HG03342 (cell line): ENCODE data around the gene DLG4.
A peak's percentile ranks its signal among the peaks of the same experiment; 100 is the strongest.

Experiments used
- ATAC-seq: cut with Tn5 transposase; IDR thresholded peaks from one replicate; pipeline ENCODE4 v1.9.1; 2021; ENCODE audit warnings: mild to moderate bottlenecking, moderate library complexity; ENCODE audit not compliant: unreplicated experiment

Gene DLG4

GRCh38 chr17:7219812-7220592 is at the start of gene DLG4, which contains the start of gene ACADVL:
DLG4 (minus strand) TSS chr17:7219836.
ACADVL (plus strand) TSS chr17:7219938; CDS start chr17:7219985, 47 bp downstream.
- peak; percentile 52 for ATAC-seq

DNA sequence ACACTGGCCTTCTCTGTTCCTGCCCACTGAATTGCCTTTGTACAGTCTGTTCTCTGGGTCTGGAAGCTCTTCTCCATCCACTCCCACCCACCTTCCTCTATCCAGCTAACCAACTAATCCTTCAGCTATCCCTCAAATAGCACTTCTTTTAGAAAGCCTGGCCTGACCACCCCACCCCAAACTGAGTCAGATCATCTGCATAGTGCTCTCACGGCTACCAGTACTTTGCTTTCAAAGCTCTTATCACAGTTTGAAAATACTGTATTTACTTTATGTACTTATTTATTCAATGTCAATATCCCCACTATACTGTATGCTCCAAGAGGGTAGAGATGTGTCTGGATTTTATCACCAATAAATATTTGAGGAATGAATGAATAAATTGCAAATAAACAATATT is 47.1 kb upstream of the DLG4 start:
- no peak for ATAC-seq

- no peak for ATAC-seq
Observed at GRCh38 chr17:7263801-7264078, 44.1 kb upstream of the DLG4 start.

- no peak for ATAC-seq
Observed at GRCh38 chr17:7262935-7263800, 43.5 kb upstream of the DLG4 start.

DNA sequence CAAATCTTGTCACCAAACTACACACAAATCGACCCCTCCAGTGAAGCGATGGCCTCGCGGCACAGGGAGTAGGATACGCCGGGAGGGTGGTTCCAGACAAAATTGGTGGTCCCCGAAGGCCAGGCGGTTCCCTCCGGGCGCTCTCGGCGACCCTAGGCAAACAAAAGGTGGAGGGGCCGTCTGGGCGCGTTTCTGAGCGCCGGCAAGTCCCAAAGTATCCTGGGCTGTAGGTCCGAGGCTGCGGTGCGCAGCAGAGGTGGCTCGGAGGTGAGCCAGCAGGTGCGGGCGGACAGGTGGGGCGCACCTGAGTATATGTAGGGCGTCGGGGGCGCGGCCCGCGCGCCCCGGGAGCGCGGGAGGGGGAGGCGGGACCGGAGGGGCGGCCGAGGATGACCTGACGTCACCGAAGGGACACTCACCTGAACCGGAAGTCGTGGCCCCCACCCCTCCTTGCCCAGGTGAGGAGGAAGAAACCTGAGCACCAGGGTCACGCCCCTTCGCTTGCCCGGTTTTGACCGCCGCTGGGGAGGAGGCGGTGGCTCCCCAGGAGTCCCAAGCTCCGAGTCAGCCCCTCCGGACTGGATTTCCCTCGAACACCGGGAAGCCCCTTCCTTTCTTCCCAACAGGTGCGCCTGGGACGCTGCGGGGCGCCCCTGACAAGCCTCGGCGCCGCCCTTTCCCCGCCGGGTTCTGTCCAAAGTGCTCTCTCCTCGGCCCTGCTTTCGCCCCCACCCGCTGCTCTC is 42.7 kb upstream of the DLG4 start, which contains the start of gene CLDN7:
Gene CLDN7 (minus strand): TSS at position 287 of the 743 bp plus-strand sequence. CDS start 435 bp downstream, outside the sequence.
- no peak for ATAC-seq

DNA sequence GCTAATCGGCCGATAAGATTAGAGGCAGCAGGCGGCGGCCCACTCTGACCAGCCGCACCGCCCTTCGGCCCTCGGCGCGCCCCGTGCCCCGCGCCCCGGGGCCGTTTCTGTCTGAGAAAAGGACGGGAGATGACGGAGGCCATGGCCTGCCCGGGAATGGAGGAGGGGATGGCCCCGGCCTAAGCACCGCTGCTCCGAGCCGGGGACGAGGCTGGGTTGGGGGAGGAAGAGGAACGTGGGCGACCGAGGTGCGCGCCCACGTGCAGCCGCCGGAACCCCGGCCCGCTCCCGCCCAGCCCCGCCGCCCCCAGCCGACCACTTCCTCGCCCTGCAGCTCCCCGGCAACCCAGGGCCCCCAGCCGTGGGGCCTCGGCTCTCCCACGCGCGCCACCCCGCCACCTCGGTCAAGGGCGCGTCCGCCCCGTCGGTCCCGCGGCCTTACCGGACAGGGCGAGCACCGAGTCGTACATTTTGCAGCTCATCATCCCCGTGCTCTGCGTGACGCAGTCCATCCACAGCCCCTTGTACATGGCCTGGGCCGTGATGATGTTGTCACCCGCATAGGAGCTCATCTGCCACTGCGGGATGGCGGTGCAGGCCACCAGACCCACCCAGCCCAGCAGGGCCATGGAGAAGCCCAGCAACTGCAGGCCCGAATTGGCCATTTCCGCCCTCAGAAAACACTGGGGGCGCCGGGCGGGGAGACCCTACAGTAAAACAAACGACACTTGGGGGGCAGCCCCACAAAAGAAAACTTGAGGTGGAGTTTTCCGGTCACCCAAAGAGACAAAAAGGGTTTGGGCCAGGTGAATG is 41.9 kb upstream of the DLG4 start:
- ATAC-seq: no peak

DNA sequence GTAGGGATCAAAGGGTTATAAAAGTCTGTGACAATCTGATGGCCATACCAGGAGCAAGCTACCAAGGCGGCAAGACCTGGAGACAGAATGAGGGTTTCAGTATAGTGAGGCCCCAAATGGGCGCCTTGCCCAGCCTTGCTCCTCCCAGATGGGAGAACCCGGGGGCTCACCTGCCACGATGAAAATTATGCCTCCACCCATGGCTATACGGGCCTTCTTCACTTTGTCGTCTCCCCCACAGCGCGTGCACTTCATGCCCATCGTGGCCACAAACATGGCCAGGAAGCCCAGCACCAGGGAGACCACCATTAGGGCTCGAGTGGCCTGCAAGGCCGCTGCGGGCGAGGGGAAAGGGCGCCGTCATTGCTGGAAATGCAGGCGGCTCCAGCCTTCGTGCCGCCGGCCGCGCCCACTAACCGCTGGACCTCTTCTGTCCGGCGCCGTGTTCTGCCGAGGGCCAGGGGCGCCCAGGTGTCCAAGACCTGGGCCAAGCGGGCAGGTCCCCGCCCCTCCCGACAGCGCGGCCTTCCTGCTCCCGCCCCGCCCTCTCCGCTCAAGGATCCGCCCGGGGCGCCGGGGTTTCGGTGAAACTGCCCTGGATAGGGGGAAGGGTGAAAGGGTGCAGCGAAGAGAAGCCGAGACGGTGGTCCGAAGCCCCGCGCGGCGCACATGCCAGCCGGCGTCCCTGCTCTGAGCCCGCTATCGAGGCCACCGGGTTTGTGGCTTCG is 41.2 kb upstream of the DLG4 start:
- ATAC-seq: no peak

DNA sequence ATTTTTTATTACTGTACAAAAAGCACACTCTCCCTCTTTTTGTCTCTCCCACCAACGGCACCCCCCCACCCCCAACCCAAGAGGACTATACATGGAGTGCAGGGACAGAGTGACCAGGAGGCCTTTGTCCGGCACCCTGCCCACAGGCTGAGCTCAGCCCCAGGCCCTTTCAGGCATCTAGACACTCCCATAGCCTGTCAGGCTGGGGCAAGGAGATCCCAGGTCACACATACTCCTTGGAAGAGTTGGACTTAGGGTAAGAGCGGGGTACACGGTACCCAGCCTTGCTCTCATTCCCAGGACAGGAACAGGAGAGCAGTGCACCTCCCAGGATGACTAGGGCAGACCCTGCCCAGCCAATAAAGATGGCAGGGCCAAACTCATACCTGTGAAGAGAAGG is 40.5 kb upstream of the DLG4 start:
- no peak for ATAC-seq

GRCh38 chr17:7259555-7259889 is 39.9 kb upstream of the DLG4 start:
- ATAC-seq: no peak

DNA sequence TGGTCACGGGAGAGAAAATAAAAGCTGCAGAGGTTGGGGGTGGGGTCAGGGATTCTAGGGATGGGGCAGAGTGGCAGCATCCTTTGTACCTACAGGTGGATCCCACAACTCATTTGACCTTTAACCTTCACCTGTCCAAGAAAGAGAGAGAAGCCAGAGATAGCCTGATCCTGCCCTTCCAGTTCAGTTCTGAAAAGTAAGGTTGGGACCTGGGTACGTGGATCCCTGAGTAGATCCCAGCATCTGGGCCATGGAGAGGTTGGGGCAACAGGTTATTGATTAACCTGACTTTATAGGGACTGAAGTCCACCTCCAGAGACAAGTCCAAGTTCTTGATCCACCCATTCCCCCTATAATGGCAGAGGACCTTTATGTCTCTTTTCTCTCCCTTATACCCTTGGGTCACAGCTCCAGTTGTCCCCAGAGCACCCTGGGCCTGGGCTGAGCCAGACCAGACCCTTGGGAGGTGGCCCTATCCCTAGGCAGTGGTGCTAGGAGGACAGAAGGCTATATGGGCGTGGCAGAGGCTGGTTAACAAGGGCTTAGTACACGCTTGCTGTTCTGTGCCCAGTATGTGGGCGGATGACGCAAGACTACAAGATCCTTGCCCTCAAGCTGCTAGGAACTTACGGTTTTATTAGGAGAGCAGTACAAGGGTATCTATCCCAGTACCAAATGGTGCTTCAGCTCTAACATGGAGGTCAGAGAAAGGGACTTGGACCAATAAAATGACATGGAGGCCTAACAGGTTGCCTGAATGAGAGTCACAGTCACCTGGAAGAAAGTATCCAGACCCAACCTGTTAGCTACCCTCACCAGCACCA is 39.3 kb upstream of the DLG4 start:
- ATAC-seq: no peak

DNA sequence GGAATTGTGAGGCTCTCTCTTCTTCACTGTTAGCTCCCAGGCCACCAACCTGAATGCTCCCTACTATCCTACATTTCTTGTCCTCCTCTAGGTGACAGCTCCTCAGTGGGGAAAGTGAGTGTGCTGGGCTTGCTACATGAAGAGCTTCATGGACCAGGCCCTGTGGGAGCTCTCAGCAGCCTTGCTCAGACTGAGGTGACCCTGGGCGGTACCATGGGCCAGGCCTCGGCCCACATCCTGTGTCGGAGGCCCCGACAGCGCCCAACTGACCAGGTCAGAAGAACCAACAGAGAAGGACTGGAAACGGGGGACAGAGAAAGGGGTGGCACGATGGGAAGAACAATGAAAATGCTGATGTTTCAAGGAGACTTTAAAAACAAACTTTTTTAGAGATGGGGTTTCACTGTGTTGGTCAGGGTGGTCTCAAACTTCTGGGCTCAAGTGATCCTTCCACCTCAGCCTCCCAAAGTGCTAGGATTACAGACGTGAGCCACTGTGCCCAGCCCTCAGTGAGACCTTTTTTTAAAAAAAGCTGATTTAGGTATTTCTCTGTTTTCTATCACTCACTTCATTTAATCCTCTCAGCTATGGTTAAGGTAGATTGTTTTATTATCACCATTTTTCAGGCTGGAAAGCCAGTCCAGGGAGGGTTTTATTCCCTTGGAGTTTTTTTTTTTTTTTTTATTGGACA is 37.3 kb upstream of the DLG4 start:
- no peak for ATAC-seq

DNA sequence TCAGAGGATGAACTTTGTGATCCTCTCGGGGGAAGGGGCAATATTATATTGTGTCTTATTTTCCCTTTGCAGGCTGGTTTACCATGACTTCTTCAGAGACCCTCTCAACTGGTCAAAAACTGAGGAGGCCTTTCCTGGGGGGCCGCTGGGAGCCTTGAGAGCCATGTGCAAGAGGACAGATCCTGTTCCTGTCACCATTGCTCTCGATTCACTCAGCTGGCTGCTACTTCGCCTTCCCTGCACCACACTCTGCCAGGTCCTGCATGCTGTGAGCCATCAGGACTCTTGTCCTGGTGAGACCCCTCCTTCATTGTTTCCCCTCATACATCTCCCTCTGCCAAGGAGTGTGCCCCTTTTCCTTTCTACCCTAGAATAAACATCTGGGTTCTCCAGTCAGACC is 34.9 kb upstream of the DLG4 start:
- no peak for ATAC-seq

DNA sequence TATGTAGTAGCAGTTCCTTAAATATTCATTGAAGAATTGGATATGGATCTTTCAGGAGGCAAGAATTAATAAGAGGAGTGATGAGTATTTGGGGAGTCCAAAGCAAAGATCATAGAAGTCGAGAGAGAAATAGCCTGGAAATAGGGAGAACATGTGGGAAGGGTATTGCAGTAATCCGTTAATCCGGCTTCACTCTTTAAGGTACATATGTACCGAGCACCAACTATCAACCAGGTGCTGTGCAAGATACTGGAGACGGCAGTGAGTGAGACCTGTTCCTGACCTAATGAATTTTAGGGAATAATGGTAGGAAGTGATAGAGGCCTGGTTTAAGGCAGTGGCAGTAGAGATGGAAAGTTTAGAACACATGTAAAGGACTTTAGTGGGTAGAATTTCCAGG is 33.4 kb upstream of the DLG4 start:
- no peak for ATAC-seq

DNA sequence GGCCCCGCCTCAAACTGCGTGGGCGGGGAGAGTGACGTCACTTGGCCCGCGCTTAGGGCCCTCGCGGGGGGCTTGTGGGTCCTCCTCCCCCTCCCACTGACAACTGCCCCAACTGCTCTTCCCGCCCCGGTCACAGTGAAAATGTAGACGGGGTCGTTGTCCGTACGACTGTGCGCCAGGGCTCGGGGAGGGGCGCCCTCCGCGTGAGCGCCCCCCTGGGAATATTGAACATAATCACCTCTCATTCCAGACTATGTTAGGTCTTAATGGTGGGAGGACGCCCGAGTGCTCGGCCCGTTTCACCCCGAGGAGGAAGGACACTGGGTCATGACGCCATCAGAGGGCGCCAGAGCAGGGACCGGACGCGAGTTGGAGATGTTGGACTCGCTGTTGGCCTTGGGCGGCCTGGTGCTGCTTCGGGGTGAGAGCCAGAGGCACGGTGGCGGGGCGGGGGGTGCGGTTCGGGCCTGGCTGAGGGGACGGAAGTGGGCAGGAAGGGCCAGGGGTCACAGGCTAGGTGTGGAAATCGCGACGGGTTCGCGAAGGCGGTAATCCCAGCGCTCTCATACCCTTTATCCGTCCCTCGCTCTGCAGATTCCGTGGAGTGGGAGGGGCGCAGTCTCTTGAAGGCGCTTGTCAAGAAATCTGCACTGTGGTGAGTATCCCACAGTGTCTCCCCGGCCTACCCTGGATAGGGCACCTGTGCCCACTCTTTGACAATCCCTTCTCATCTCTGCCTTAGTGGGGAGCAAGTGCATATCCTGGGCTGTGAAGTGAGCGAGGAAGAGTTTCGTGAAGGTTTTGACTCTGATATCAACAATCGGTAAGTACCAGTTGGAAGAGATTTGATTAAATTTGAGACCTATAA is 32.8 kb upstream of the DLG4 start, which contains the start of gene ELP5:
Gene ELP5 (plus strand): TSS at position 40 of the 868 bp plus-strand sequence. CDS start 336 bp downstream, at position 376.
- ATAC-seq: peak; percentile 49

DNA sequence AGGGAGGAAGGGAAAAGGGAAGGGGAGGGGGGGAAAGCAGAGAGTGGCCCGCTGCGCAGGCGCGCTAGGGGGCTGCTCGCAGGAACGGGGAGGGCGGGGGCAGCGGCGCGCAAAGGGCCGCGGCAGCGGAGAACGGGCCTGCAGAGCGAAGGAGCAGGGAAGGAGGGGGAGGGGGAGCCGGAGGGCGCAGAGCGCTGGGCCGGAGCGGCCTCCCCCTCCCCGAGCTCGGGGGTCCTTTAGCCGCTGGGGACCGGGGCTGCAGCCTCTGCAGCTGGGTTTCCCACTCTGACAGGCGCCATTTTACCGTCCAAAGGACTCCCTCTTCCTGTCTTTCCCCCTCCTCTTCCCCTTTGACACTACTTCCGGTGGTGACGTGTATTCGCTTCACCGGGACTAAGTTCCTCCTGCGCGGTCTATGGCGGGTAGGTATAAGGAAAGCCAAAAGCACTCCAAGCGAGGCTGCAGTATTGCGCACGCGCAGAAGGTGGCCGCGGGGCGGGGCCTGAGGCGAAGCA is 32.1 kb upstream of the DLG4 start, which contains the start of gene CTDNEP1:
Gene CTDNEP1 (minus strand): TSS at position 74 of the 515 bp plus-strand sequence. CDS start 438 bp downstream, outside the sequence.
- peak; percentile 74 for ATAC-seq

GRCh38 chr17:7250695-7251627 is 31.3 kb upstream of the DLG4 start:
- ATAC-seq: no peak
